AG08396 (cell line): Measurements from ENCODE around the gene CYP2U1.
"Not testable (repeated sequence)": the region's sequence is repeated elsewhere in the genome, so short reads cannot be mapped to it uniquely, and the experiment has no call there.

Experiments used
- DNase-seq: peaks from one replicate; pipeline ENCODE4 v3.0.0; 2012; ENCODE audit warnings: low spot score, mixed read lengths

The CYP2U1 gene

DNA sequence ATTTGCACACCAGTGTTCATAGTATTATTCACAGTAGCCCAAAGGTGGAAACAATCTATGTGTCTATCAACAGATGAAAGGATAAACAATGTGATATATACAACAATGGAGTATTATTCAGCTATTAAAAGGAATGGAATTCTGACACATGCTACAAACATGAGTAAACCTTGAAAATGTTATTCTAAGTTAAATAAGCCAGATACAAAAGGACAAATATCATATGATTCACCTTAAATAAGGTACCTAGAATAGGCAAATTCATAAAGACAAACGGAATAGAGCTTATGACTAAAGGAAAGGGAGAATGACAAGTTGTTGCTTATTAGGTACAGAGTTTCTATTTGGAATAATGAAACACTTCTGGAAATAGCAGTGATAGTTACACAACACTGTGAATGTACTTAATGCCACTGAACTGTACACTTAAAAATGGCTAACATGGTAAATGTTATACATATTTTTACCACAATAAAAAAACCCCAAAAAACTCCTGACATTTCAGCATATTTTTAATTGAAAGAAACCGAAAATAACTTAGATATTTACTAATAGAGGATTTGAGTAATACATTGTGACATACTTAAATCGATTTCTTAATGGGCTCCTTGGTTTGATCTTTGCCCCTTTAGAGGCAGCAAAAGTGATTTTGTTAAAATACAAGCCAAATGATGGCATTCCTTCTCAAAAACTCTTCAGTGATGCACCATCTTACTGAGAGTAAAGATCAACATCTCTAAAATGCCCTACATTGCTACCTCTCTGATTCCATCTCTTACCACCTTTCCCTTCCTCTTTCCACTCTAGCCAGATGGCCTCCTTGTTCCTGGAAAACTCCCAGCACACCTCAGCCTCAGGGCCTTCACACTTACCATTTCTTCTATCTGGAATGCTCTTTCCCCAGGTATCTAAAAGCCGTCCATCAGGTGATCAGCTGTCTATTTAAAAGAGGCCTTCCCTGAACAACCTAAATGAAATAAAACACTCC is 8.6 kb upstream of the CYP2U1 start:
- DNase-seq: no peak

DNA sequence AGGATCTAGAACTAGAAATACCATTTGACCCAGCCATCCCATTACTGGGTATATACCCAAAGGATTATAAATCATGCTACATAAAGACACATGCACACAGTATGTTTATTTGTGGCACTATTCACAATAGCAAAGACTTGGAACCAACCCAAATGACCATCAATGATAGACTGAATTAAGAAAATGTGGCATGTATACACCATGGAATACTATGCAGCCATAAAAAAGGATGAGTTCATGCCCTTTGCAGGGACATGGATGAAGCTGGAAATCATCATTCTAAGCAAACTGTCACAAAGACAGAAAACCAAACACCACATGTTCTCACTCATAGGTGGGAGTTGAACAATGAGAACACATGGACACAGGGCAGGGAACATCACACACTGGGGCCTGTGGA is 5.6 kb upstream of the CYP2U1 start:
- not testable (repeated sequence) for DNase-seq

DNA sequence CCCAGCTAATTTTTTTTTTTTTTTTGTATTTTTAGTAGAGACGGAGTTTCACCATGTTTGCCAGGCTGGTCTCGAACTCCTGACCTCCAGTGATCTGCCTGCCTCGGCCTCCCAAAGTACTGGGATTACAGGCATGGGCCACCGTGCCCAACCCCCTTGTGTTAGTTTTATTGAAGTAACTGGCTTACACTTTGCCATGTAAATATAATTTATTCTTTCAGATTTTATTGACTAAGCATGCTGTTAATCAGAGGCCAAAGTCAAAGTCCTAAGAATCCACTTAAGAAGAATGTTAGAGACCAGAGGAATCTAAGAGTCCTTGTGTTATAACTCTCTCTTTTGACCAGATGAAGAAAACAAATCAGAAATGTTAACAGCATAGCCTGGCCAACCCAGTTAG is 4.5 kb upstream of the CYP2U1 start:
- not testable (repeated sequence) for DNase-seq

DNA sequence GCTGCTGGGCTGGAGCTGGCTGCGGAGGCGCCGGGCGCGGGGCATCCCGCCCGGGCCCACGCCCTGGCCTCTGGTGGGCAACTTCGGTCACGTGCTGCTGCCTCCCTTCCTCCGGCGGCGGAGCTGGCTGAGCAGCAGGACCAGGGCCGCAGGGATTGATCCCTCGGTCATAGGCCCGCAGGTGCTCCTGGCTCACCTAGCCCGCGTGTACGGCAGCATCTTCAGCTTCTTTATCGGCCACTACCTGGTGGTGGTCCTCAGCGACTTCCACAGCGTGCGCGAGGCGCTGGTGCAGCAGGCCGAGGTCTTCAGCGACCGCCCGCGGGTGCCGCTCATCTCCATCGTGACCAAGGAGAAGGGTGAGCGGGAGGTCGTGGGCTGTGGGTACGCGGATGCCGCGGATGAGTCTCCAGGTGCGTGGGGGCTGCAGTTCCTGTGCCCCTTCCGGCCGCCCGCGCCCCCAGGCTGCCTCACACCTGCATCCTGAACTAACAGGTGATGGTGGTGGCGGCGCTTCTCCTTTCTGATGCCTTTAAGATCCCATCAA is 499 bp downstream of the CYP2U1 start:
- DNase-seq: no peak

DNA sequence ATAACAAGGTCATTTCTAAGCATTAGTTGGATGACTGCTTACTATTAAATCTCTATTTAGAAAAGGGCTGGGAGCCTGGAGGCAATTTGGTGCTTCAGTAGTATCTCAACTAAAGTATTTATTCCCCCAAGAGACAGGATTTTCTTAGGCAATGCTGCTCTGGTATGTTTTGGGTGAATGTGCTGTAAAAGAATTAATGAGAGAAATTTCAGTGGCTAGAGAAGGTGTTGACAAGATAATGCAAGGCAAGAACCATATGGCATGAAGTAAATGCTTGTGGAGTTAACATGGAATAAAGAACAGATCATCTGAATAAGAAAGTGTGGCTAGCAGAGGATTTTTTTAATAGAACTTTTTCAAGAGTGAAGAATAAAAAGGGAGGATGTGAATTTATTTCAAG is 3.9 kb downstream of the CYP2U1 start:
- no peak for DNase-seq

DNA sequence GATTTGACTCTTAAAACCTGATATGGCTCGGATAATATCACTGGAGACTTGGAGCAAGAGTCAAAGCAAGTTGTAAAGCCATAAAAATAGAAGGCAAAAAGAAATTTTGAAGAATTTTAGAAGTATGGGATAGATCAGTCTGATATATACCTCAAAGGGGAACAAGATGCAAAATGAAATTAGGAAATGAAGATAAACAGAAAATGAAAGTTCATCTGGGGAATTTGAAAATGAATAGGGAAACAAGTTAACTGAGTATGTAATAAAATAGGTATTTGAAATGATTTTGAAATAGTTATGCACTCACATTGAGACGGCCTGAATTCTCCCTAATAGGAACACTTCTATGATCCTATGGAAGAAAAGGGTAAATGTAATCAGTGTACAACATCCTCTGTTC is 5.7 kb downstream of the CYP2U1 start:
- no peak for DNase-seq

DNA sequence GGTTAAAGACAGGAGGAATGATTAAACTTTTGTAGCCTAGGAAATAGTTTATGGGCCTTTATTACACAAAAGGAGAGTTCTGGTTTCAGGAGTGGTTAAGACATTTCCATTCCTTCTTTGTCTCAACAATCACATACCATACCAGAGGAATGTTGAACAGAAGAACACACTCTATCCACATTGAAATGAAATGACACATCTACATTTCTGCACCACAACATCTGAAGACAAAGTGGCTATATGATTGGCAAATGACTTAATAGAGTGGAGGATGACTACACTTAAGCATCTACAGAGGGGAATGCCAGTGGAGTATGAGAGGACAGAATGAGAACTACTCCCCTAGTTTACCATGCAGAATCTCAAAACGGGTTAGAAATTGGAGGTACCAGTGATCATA is 8.0 kb downstream of the CYP2U1 start:
- DNase-seq: peak; percentile 46

DNA sequence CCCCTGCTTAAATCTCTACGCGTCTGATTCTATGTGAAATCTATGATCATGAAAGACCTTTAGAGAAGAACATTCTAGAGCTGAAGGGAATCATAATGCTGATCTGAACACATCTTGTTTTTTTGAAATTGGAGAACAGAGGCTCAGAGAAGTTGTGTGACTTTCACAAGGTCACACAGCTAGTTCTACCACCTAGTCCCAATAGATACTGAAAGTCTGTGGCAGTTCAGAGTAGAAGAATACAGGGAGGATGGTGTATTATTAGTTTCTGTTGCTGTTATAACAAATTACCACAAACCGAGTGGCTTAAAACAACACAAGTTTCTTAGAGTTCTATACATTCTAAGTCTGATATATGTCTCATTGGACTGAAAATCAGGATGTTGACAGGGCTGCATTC is 14.5 kb downstream of the CYP2U1 start:
- DNase-seq: no peak

DNA sequence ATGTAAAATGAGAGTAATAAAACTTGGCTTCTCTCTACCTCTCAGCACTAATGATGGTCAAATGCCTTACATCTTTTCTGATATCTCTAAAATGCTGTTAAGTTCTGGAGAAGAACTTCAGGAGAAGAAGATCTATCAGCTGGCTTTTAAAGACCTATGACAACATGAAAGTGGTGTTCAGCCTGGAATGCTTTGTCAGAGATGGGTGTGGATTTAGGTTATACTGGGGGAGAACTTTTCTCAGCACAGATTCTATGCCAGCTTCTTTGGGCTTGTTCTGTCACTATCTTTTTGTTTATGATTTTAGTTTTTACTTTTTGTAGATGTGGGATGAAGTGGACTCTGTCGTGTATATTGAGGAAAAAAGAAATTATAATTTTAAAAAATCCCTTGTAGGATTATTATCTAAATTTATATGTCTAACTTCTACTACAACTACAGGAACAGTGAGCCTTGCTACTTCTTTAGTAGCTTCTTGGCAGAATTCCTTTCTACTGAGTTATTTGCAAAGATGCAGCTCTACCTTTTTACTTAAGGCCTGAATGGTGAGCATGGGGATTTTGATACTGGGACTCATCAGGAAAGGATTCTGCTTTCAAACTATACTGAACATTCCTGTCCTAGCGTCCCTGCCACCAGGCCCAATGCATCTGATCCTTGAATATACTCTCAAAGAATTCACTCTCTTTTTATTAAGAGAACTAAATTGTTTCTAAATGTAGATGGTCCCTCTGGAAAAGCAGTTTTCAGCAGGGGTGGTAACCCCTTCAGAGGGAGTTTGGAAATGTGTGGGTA is 19.6 kb downstream of the CYP2U1 start:
- no peak for DNase-seq

DNA sequence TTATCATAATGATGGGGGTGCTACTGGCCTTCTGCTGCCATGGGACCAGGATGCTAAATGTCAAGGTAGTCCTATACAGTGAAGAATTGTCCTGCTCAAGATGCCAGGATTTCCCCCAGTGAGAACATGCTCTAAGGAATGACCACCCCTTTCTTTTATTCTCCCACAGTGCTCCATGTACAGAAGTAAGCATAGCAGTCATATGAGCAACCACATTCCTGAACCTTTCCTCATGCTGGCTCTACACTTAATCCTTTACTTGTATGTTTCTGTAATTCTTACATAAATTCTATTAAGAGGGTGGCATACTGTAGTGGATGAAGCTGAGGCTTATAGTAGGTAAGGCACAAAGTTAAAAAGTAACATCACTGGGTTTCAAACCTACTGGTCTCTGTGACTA is 20.2 kb downstream of the CYP2U1 start:
- DNase-seq: peak; percentile 52

DNA sequence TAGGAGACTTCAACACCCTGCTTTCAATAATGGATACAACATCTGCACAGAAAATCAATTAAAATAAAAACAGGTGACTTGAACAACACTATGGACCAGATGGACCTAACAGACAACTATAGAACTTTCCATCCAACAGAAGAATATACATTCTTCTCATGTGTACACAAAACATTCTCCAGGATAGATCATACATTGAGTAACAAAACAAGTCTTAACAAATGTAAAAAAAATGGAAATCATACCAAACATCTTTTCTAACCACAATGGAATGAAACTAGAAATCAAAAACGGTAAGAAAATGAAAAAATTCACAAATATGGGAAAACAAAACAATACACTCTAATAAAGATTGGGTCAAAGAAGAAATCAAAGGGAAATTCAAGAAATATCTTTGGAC is 24.7 kb downstream of the CYP2U1 start:
- DNase-seq: no peak

DNA sequence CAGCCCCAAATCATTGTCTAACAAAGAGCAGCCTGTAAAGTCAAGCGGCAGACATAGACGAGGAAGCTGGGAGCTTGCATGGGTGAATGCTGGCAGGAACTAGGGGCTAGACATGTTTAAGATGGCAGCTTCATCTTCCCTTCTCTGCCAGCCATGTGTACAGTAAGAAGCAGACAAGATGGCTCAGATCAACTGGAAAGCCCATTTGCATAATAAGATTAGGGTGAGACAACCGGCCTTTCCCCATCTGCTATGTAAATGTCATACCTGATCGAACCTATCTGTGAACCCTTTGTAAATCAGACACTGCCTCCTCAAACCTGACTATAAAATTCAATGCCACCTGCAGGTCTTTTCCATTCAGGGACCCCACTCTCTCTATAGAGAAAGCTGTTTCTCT is 35.6 kb downstream of the CYP2U1 start:
- DNase-seq: no peak

DNA sequence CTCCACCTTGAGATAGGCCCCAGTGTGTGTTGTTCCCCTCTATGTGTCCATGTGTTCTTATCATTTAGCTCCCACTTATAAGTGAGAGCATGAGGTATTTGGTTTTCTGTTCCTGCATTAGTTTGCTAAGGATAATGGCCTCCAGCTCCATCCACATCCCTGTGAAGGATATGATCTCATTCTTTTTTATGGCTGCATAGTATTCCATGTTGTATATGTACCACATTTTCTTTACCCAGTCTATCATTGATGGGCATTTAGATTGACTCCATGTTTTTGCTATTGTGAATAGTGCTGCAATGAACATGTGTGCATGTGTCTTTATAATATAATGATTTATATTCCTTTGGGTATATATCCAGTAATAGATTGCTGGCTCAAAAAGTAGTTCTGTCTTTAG is 36.2 kb downstream of the CYP2U1 start:
- not testable (repeated sequence) for DNase-seq

DNA sequence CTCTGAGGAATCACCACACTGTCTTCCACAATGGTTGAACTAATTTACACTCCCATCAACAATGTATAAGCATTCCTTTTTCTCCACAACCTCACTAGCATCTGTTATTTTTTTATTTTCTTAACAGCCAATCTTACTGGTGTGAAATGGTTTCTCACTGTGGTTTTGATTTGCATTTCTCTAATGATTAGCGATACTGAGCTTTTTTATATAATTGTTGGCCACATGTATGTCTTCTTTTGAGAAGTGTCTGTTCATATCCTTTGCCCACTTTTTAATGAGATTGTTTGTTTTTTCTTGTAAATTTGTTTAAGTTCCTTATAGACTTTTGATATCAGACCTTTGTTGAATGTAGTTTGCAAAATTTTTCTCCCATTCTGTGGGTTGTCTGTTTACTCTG is 36.6 kb downstream of the CYP2U1 start:
- not testable (repeated sequence) for DNase-seq

DNA sequence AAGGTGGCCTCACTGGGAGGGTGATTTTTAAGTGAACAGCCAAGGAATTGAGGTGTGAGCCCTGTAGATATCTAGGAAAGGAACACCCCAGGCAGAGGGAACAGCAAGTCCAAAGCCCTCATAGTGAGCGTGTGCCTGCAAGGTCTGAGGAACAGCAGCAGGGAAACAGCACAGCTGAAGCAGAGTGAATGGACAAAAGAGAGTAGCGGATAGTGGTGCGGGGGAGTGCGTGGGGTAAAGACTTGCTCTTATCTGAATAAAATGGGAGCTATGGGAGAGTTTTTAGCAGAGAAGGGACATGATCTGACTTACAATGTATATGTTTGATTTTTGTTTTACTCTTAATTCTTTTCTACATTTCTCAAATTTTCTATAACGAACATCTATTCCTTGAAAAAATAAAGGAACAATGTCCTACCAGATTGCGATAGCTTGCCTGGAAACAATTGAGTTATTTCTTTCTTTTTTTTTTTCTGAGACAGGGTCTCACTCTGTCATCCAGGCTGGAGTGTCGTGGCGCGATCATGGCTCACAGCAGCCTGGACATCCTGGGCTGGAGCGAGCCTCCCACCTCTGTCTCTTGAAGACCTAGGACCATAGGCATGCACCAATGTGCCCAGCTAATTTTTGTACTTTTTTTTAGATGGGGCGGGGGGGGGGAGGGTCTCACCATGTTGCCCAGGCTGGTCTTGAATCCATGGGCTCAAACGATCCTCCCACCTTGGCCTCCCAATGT is 38.9 kb downstream of the CYP2U1 start:
- DNase-seq: no peak

DNA sequence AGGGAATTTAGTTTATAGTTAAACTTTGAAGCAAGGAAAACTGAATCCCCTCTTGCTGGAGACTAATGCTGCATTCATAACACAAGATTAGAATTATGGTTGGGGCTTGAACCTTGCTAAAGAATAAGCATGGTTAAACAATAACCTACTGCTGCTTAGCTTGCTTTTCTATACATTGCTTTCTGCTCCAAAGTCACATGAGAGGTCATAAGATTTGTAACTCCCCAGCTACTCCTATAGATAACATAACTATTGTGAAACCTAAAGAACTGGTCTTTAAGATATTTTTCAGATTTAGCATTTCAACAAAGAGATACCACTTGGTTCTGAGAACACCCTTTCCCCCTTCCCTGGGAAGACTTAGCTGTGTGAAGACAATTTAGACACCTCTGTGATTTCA is 41.3 kb downstream of the CYP2U1 start:
- DNase-seq: no peak

DNA sequence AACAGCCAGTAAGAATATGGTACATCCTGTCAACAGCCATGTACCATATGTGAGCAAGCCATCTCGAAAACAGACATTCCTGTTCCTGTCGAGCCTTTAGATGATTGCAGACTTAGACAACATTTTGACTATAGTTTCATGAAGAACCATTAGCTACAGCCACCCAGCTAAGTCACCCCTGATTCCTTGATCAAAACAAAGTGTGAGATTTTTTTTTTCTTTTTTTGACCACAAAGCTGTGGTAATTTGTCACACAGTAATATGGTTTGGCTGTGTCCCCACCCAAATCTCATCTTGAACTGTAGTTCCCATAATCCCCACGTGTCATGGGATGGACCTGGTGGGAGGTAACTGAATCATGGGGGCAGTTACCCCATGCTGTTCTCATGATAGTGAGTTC is 43.2 kb downstream of the CYP2U1 start:
- DNase-seq: no peak

DNA sequence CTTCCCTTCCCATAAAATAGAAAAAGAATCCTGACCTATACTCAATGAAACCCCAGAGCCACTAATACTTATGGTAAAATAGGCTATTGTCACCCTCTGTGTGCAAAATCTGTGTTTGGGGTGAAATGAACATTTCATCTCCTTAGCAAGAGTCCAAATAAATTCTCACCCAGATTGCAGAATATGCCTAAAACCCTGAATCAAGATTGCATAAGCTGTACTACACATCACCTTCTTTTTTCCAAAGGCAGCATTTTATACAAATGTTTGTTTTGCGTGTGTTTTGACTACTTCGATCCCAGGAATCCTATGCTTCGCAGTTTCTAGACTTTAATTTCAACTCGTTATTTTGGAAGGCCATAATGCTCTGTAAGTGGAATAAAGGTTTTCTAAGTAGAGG is 46.1 kb downstream of the CYP2U1 start:
- DNase-seq: no peak

DNA sequence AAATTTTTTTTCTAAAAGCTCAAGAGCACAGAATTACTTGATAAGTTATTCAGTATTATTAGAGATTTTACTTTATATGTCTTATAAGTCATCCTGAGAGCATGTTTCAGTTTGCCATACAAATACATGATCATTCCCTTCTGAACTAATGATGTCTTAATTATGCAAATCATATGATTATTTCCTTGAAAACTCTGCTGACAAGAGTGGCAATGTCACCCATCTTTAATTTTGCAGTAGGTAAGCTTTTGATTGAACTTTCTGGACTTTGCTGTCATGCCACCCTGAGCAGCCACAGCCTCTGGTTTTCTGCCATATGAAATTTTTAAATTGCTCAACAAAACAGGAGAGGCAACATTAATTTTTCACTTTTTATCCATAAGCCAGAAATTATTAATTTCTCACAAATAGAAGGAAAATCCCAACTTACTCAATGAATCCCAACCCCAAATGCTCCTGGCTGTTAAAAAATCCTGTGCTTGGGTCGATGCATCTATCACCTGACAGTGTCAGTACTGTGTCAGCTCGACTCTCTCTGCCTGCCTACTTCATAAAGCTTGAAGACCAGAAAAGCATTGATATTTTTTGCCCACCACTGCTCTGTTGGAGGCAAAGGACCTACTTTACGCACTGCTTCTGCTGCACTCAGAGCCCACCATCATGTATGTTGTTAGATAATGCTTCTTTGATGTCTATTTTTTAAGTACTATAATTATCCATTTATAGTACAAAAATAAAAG is 46.8 kb downstream of the CYP2U1 start:
- no peak for DNase-seq

DNA sequence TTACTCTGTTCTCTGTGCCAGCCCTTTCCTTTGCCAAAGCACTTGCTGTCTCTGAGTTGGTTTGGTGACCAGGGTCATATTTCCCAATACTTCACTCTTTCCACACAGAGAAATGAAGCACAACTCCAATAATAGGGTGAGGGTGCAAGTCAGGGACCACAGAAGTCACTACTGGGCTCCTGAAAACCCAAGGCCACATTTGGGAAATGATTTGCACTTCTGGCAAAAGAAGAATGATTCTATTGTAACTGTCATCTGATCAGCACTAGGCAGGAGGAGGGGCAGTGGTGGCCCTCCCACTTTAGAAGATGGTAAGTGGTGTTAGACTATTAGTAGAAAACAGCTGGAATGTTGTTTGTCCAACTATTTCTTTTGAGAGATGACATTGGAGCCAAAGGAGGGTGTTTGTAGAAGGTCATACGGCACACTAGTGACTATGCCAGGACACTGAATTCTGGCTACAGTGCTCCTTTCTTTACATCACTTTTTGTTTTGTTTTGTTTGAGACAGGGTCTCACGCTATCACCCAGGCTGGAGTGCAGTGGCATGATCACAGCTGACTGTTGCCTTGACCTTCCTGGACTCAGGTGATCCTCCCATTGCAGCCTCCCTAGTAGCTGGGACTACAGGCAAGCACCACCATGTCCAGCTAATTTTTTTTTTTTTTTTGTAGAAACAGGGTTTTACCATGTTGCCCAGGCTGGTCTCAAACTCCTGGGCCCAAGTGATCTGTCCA is 47.5 kb downstream of the CYP2U1 start:
- no peak for DNase-seq
